NB4 (cell line): Measurements from ENCODE around the gene PNPLA1.
A peak's percentile ranks its signal among the peaks of the same experiment; 100 is the strongest.

ENCODE experiments used
- DNase-seq: peaks from one replicate; pipeline ENCODE4 v3.0.0; 2010; ENCODE audit warnings: low read depth
- H3K4me3 ChIP-seq: one replicate; pipeline ENCODE4 v1.5.1; 2011; ENCODE audit warnings: mild to moderate bottlenecking, low read depth, low read length, moderate library complexity
- MYC ChIP-seq: IDR thresholded peaks from 2 replicates; pipeline ENCODE4 v1.6.1; 2011; ENCODE audit warnings: low read depth, low read length
- POLR2A ChIP-seq: IDR thresholded peaks from 2 replicates; pipeline ENCODE4 v1.6.1; 2011; ENCODE audit warnings: mild to moderate bottlenecking; ENCODE audit not compliant: insufficient read length; ENCODE audit errors: extremely low read depth
- TF ChIP-seq, protein P1 (sequence below): IDR thresholded peaks from 2 replicates; pipeline ENCODE4 v1.6.1; 2011; ENCODE audit warnings: low read depth, low read length
- TF ChIP-seq, protein P2 (sequence below): IDR thresholded peaks from one replicate; pipeline ENCODE4 v1.5.1; 2012; ENCODE audit warnings: low read depth, low read length

PNPLA1 gene

DNA sequence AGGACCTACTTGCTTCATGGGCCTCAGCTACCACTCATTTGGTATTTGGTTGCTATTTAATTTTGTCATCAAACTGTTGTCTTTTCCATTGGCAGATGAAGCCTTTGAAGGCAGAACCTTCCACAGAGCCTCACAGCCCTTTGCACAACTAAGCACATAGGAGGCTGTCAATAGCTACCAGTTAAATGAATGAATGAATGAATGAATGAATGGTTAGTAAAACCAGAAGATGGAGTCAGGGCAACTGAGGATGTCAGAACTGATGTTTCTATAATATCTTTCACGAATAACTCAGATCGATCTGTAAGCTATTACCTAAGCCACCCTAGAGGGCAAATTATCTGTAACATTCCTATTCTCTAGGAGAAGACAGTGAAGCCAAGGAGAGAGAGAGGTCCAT is 47.8 kb downstream of the PNPLA1 start:
- DNase-seq: no peak
- no peak for TF ChIP-seq MYC
- TF ChIP-seq, protein P1, sequence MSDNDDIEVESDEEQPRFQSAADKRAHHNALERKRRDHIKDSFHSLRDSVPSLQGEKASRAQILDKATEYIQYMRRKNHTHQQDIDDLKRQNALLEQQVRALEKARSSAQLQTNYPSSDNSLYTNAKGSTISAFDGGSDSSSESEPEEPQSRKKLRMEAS: no peak
- TF ChIP-seq, protein P2, sequence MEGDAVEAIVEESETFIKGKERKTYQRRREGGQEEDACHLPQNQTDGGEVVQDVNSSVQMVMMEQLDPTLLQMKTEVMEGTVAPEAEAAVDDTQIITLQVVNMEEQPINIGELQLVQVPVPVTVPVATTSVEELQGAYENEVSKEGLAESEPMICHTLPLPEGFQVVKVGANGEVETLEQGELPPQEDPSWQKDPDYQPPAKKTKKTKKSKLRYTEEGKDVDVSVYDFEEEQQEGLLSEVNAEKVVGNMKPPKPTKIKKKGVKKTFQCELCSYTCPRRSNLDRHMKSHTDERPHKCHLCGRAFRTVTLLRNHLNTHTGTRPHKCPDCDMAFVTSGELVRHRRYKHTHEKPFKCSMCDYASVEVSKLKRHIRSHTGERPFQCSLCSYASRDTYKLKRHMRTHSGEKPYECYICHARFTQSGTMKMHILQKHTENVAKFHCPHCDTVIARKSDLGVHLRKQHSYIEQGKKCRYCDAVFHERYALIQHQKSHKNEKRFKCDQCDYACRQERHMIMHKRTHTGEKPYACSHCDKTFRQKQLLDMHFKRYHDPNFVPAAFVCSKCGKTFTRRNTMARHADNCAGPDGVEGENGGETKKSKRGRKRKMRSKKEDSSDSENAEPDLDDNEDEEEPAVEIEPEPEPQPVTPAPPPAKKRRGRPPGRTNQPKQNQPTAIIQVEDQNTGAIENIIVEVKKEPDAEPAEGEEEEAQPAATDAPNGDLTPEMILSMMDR: no peak
- TF ChIP-seq POLR2A: no peak
- no peak overlapping the region for H3K4me3 ChIP-seq

DNA sequence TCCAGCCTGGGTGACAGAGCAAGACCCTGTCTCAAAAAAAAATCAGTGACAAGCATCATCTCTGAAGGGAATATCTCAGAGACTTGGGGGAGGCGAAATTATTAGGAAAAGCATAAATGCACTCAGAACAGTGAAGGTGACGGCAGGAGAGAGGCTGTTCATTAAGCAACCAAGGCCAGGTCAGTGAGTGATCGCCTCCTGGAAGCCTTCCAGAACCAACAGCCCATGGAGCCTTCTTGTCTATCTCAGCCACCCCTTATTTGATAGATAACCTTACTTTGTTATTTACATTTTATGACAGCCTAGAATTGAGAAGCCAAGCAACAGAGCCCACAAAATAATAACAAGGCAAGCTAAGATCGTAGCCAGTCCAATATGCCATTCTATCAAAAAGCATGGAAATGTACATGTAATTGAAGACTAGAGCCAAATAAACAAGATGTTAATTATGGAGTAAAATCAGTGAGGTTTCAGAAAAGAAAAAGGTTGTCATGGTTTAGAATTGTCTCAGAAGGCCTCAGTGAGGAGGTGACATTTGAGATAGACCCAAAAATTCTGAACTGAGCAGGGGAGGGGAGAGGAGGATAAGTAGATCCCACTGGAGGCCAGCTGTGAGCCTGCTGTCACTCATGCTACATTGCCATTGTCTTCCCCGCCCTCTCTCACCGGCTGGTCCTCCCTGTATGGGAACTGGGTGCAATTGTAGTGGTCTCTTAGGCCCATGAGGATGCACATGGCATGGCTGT is 49.0 kb downstream of the PNPLA1 start:
- no peak overlapping the region for H3K4me3 ChIP-seq
- peak; percentile 25 for DNase-seq
- no peak for TF ChIP-seq MYC
- TF ChIP-seq, protein P1: no peak
- no peak for TF ChIP-seq POLR2A

DNA sequence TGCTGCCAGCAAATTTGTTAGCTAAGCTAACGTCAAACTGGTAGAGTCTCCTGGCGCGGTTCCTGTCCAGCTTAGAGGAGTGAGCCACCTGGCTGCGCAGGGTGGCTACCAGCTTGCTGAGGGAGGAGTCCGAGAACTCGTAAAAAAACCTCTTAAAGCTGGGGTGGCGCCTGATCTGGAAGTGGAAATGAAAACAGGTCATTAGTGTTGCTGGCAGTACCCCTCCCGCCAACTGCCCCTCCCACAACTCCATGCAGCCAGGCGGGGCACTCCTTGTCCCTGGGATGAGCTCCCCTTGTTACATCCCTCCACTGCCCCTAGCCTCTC is 49.5 kb downstream of the PNPLA1 start:
- TF ChIP-seq MYC (no peak), POLR2A (no peak)
- TF ChIP-seq, protein P2: no peak
- TF ChIP-seq, protein P1: no peak

DNA sequence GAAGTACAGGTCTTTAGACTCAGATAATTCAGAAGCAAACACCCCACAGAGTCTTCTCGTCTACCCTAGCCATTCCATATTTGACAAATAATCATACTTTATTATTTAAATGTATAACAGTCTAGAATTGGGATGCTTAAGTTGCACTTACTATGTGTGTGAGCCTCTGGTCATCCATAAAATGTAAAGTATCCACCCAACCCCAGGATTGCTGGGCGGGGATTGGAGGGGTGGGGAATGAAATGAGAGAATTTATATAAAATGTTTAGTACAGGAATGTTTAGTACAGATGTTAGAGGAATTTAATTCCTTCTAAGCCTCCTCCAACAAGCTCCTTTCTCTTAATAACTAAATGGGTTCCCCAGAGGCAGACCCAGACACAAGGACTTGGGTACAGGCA is 50.0 kb downstream of the PNPLA1 start:
- no peak overlapping the region for H3K4me3 ChIP-seq
- no peak for TF ChIP-seq POLR2A
- TF ChIP-seq, protein P1: no peak
- TF ChIP-seq MYC: no peak
- TF ChIP-seq, protein P2: no peak
- DNase-seq: no peak

More for the DNA sequence above, 49.5 kb downstream of the PNPLA1 start:
- no peak overlapping the region for H3K4me3 ChIP-seq
- peak; percentile 47 for DNase-seq

DNA sequence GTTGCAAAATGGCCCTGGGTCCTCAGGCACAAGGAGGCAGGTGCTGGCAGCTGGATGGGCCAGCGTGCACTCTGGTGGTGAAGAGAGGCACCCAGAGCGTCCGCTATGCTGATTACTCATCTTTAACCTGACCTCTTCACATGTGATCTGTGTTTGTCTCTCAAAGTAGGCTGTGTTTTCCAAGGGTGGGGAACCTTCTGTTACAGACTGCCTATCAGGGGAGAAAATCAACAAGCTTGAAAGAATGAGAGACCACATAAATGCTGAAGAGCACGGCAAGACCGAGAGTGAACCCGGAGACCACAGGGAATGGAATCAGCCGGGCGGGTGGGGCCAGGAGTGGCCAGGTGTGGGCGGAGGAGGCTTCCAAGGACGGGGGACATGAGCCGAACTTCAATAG is 50.6 kb downstream of the PNPLA1 start:
- no peak for DNase-seq
- TF ChIP-seq, protein P2: no peak
- TF ChIP-seq, protein P1: no peak
- no peak for TF ChIP-seq MYC
- TF ChIP-seq POLR2A: no peak
- no peak overlapping the region for H3K4me3 ChIP-seq

DNA sequence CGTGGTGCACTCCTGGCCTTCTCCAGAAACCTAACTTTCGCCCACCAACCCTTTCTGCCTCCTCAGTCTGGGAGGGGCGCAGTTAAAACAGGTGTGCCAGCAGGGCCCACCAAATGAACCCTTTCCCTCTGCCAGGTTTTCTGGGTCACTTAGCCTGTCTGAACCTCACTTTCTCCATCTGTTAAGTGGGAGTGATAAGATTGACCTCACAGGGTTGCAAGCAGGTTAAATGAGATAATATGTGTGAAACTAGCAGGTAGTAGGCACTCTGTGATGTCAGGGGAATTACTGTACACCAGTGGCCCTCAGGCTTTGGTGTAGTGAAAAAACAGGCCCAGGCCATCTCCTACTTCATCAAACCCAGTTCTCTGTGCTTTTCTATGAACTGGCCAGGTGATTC is 52.7 kb downstream of the PNPLA1 start:
- DNase-seq: no peak
- no peak overlapping the region for H3K4me3 ChIP-seq
- TF ChIP-seq, protein P1: no peak
- TF ChIP-seq POLR2A: no peak
